GM18870 (cell line): ENCODE results near the gene EPHA3.

Experiments
- ATAC-seq: cut with Tn5 transposase; IDR thresholded peaks from one replicate; pipeline ENCODE4 v1.9.1; 2021; ENCODE audit warnings: moderate library complexity; ENCODE audit not compliant: unreplicated experiment

The EPHA3 gene

DNA sequence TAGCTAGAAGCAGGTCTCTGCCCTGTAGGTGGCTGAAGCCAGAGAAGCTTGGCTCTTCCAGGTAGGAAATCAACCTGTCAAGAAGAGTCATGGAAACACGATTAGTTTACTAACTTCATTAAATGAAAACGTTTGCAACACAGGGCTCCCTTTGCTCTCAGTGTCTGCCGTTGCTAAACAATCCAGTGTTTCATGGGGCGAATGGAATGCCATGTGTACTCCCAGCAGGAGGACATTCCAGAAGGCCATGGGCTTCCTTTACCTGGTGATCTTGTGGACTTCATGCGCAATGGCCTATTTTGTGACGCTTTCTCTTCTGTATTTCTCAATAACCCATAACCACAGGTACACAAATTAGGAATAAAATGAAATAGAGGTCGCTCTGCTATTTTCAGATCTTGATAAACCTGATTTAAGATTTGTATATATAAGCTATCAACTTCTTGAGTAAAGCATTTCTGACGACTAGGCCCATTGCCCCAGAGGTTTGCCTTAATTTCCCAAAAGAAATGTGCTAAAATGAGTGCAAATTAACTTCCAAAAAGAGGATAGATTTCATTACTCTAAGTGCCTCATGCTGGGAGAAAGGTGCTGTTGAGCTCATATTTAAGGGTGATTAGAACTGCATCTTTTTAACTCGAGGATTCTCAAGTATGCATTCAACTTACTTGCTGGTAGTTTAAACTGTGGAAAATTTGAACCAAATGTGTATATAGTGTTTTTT, 171.0 kb downstream of the EPHA3 start:
- no peak for ATAC-seq

DNA sequence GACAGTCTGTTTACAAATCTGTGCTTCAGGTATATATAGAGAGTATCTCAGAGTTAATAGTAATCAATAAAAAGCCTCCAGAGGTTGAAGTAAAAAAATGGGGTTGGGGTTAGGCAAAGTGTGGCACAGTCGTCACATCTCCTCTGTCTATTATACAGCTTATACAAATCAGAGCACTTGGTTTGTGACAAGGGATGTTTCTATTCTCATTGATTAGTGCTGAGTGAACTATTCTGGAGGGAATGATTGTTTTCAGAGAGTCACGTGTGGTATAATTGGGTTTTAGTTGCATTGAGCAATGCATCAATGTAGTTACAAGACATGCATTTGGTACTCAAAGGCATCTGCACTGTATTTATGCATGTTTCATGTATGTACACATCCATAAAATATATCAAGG, 172.9 kb downstream of the EPHA3 start:
- no peak for ATAC-seq

DNA sequence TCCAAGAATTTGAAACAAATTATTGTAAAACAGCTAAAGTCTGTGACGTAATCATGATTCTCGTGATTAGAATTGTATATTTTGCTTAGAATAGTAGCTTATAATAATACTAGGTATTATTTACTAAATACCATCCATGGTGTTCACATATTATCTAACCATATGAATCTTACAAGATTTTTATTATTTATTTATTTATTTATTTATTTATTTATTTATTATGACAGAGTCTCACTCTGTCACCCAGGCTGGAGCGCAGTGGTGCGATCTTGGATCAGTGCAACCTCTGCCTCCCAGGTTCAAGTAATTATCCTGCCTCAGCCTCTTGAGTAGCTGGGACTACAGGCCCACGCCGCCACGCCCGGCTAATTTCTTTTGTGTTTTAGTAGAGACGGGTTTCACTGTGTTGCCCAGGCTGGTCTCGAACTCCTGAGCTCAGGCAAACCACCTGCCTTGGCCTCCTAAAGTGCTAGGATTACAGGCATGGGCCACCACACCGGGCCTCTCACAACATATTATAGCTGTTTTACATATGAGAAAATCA, 173.5 kb downstream of the EPHA3 start:
- no peak for ATAC-seq

DNA sequence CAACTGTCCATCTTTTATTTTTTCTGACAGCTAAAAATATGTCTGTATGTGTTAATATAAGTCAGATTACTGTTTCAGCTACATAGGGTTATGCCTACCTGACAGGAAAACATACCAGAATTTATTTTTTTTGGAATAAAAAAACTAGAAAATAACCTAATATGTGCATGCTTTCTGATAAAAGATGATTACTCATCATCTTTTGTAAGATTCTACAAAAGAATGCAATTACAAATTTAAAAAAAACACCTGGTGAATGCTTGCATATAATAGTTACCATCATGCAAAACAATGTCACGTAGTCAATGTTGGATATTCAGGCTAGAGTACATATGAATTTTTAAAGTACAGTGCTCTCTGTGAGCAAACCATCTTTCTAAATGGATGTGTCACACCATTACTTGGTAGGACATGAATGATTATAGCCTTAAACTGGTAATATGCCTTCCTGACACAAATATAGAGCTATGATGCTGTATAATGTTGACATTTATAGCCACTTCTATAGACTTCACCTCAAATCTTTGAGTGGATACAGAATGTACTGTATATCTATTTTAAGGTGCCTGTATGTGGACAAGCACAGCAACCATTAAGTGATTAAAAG, 180.6 kb downstream of the EPHA3 start:
- ATAC-seq = no peak

DNA sequence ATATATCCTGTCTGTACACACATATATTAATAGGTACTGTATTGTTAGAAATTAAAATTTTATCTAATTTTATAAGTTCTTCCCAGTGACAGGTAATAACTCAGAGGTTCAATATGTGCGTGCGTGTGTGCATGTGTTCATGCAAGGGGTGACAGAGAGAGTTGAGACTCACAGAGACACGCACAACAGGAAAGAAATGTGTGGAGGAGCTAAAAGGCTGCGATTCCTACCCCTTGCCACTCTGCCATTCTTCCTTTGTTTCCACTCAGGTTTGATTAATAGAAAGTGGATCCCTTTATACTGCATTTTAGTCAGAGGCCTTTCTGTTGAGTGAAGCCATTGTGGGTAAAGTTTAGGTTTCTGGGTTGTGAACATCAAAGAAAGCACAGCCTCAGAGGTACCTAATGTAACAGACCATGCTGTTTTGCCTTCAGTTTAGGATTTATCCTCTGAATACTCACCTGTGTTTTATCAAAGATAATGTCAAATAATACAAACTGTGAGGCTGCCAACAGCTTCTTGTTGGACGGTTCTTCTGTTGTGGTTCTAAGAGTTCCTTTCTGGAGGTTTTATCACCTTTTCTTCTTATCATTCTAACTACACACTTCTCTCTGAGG, 182.3 kb downstream of the EPHA3 start:
- ATAC-seq = no peak

DNA sequence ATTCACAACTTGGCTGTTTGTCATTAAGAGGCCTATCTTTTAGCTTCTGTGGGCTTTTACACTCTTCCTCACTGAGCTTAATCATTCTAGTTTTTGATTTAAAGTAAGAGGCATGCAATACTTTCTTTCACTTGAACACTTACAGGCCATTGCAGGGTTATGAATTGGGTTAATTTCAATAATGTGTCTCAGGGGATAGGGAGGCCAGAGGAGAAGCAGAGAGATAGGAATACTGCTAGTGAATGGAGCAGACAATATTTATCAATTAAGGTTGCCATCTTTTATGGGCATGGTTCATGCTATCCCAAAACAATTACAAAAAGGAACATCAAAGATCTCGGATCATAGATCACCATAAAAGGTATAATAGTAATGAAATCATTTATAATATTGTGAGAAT, 189.8 kb downstream of the EPHA3 start:
- ATAC-seq = no peak

DNA sequence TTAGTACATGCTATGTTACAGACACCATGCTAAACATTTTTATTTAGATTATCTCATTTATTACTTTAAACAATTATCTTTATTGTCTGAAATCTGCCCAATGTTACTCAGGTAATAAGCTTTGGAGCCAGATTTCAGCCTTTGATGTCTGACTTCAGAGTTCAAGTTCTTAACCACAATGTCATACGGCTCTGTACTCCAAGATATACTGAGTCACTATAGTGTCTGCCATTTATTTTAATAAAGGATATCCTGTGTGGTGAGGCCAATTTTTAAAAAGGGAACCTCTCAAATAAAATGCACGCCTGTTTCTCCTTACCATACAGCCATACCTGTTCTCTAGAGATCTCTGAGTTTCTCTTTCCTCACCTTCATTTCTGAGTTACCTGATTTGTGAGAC, 193.1 kb downstream of the EPHA3 start:
- ATAC-seq = no peak

DNA sequence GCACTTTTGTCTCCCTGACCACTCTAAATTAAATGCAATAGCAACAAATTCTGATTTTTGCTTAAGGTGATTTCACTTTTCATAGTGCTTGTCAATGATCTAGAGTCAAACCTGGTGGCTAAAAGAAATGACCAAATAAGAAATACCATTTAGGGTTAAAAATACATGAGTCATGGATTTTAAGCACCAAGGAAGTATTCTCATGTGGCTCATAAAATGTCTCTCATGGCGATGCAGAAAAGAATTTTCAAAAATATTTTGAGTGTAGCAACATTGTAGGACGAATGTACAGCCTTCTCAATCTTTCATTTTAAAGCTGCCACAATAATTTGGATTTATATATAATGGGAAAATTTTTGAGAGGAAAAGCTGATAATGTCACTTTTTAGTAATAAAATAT, 193.6 kb downstream of the EPHA3 start:
- no peak for ATAC-seq

DNA sequence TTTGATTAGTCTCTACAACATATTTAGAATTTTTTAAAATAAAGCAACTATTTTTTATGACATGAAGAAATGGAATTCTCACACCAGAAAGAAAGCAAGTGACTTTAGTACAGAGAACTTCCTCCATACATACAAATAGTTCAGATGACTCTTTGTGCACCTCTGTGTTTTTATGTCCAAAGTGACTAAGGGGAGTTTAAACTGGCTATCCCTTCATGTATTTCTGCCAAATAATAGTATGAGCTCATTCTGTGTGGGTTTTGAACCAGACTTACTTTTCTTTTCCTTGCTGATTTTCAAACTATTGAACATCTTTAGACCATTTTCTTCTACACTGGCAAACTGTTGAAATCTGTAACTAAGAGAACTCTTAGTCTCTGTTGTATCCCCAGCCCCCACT, 196.3 kb downstream of the EPHA3 start:
- ATAC-seq = no peak

DNA sequence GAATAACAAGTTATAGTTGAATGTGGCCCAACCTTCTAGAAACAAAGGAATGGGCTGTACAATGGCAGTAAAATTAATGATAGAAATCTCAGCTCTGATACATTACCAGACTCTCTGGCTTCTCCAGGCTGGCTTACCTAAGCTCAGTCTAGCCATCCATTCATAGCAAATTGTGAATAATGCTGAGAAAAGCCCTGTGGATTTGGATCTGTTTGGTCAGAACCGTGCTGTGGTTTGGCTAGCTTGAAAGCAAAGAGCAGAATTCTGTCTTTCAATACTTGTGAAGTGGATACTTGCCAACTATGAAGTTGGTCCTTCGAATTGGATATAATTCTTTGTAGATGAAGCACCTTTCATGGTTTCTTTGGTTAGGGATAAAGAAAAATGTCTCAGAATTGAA, 199.1 kb downstream of the EPHA3 start:
- ATAC-seq = no peak

DNA sequence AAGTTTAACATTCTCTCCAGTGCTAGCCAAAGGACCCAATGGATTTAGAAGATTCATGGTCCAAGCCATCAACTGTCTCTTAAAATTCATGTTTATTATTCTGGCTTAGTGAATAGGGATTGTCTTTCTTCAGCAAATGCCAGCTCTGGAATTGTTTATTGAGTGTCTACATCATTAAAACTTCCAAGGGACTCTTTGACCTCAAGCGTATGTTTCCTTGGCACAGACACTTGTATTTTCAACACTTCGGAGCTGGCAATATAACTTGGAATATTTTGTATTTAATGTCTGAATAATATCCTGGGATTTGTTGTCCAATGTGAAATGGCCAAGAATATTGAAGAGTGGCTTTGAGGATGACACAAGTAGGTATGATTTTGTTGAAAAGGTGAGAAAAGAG, 204.2 kb downstream of the EPHA3 start:
- no peak for ATAC-seq

DNA sequence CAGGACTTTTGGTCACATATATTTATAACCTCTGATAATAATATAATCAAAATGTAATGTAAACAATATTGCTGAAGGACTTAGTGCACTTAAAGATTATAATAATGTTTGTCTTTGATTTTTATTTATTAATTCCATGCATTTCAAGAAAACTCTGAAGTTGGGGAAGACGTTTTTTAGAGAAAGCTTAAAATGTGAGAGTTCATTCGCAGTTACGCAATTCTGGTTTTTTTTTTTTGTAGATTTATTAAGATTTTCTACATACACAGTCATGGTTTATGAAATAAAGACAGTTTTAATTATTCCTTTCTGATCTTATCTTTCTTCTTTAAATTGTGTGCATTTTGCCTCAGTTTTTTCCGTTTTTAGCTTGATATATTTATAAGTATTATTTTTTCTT, 204.7 kb downstream of the EPHA3 start:
- no peak for ATAC-seq

DNA sequence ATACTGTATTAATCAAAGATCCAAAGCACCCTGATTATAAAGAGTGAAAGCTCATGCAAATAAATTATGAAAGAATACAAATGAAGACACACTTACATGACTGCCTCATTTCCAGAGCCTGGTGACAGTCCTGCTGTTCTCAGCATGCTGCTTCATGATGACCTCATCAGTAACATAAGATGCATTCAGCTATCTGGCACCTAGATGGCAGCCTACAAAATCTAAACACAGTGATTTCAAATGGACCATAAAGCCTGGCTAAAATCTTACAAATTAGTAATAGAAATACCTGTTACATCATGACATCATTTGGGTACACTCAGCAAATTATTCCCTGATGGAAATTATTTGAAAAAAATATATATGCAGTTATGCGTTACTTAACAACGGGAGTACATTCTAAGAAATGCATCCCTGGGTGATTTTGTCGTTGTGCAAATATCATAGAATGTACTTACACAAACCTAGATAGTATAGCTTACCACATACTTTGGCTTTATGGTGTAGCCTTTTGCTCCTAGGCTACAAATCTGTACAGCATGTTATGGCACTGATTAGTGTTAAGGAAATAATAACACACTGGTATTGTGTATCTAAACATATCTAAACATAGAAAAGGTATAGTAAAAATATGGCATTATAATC, 207.2 kb downstream of the EPHA3 start:
- no peak for ATAC-seq

DNA sequence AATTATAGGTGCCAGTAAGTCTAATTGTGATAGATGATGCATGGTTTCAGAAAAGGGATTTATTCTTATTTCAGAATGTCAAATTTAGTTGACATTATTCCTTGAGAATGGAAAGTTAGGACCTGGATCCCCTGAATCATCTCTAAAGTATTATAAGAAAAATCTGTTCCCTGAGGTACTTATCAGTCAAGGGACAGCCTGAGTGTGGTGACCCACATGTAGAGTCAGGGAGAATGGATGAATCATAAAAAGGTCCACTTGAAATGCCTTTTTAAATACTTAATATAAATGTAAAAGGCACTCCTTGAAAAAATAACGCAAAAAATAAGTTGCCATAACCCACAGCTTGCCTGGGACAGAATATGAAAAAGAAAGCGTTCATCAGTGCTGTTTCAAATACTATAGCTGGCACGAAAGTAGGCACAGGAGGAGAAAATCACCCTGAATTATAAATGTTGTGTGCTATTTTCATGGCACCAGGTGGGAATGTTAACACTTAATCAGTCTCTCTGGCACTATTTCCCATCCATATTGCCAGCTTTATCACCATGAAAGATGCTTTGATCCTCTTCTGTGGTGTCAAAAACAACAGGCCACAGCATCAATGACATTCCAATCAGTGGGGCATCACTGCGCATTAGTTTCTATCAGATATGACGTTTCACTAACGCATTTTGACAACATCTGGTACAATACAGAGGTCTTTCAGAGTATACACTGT, 208.5 kb downstream of the EPHA3 start:
- ATAC-seq = no peak

DNA sequence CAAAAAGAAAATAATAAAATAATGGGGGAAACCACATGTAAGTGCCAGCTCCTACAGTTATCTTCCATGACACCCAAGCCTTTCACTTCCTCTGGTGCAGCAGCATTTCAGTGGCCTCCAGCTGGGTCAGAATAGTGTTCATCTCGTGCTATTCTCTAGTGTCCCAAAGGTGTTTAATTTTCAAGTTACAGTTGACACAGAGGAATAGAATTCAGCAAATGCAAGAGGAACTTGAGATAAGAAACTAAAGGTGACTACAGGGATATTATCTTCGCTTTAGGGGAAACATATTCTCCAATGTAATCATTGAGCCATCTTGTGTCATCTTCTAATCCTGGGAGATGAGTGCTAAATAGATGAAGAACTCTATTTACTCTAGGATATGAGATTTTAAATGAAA, 212.8 kb downstream of the EPHA3 start:
- ATAC-seq = no peak

DNA sequence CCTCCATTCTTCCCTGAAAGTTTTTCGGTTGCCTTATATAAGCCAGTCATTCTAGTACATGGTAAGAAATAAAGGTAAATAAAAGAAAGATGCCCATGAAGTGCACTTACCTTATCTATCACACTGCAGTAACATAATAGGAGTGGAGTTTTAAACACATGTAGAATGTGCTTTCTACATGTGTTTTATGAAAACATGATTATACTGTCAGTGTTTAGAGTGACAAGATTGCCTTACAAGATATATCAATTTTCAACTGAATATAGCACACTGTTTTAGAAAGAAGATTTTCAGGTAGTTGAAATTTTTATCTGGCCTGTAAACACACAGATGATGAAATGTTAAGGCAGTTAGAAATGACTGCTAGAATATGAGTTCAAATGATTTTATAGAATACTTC, 219.6 kb downstream of the EPHA3 start:
- no peak for ATAC-seq

DNA sequence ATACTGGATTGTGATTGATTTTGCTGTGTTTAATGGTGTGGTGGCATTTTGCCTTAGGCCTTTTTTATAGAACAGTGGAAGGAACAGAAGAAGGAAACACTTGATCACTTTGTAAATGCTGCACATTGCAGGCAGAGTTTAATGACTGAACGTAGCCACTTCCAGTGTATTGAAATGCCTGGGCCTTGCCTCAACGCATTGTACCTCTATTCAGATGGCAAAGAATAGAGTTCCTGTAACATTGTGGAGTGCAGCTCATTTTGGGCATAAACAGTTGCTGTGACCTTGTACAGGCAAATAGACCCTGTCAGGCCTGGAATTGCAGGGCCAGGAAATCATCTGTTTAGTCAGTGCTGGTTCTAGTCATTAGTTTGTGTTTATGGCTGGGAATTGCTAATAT, 225.0 kb downstream of the EPHA3 start:
- no peak for ATAC-seq

DNA sequence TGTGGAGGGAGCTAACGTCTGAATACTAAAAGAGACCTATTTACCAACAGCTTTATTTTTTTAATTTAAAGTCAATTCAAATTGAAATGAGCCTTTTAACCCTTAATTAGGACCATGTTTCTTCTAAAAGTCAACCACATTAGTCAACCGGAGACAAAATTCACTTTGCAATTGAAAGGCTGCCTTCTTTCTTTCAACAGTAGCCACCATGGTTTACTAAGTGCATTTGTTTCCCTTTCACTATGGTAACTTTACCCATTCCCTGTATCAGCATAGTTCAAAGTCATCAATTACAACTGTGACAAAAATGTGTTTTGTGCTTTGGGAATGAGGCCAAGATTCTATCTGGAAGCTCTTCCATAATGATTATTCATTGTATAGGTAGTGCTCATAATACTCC, 225.4 kb downstream of the EPHA3 start:
- ATAC-seq = no peak

DNA sequence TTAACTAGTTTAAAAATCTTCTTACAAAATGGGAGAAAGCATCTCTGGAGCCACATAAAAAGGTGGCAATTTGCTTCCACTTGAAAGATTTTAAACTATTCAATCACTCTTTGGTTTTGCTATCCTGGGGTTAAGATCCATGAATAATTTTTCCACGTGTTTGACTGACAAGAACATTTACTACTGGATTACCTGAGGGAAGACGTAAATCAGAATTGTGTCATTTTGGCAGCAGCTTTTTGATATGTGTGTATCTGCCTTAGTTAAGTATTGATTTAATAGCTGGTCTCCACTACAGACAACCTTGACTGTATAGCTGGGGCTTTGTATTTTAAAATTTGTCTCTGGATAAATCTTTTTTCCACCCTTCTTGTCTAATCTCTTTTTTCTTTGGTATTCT, 228.3 kb downstream of the EPHA3 start:
- no peak for ATAC-seq

DNA sequence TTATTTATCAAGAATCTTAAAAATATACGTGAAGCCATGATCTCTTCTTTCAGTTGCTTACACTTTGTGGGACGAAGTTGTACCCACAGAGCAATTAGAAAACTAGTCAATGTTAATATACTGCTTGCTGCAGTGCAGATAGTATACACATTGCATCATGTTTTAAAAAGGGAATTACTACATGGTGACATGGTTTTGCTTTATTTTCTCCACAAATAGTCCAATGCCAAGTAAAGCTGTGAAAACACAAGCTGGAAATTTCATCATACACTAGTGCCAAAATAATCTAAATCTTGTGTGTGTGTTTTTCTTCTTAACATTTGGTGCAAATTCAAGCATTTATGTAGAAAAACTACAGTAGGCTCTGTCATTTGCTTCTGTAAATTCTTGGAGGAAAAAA, 233.0 kb downstream of the EPHA3 start:
- no peak for ATAC-seq

DNA sequence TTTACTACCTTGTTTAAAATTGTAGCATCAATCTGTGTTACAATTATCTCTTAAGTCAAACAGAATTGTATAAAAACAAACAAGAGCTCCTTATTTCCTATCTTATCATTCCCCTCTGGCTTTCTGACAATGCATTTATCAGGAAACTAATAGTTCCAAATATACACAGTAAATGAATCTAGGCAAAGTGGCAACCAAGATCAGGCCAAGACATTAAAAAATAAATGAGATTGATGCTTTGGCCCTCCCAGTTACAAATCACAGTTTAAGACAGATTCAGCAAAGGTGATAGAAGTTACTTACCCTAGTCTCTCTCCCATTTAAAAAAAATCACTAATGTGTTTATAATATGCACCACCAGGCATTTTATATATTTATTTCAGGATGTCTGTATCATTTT, 236.7 kb downstream of the EPHA3 start:
- ATAC-seq = no peak
